ENCODE results near the gene SLC50A1.

GRCh38 chr1:155141749-155142148 is 6.1 kb downstream of the SLC50A1 start:
- TF ChIP-seq CTCF (IDR thresholded peaks at IDR 0.05) (no peak), SIN3A (IDR thresholded peaks at IDR 0.05; ENCODE audit: borderline replicate concordance, insufficient read depth, low read depth, low read length) (no peak), TCF7L2 (IDR thresholded peaks at IDR 0.05; ENCODE audit: low read depth, low read length) (no peak)

Measured in Panc1 (cell line).